Uterus (tissue), 4 donors: Measurements from ENCODE around the gene ZNF516. TPM values are rescaled to one million over a fixed set of nuclear protein-coding genes. Genes with fewer than 3 reads are reported as not detected.

ENCODE experiments used
- DNase-seq, 2 donors: peaks; one replicate each; pipeline ENCODE4 v3.0.0-alpha.2; 2019 to 2020
- H3K27ac ChIP-seq, 2 donors: fragments of 200-600 bp; sonication (generic); 1 replicate in 1 of 2; 2 replicates in 1 of 2; pipeline ENCODE4 v1.5.1; 2016 to 2018
- H3K27me3 ChIP-seq, 2 donors: fragments of 200-600 bp; sonication (generic); one replicate each; pipeline ENCODE4 v1.5.1; 2018 to 2019; ENCODE audit warnings: control low read depth in 1 of 2
- H3K36me3 ChIP-seq, 2 donors: fragments of 200-600 bp; sonication (generic); one replicate each; pipeline ENCODE4 v1.5.1; 2019; ENCODE audit warnings: control low read depth in 1 of 2
- H3K4me1 ChIP-seq, 2 donors: fragments of 200-600 bp; sonication (generic); one replicate each; pipeline ENCODE4 v1.5.1; 2018 to 2019; ENCODE audit warnings: control low read depth in 1 of 2
- H3K4me3 ChIP-seq, 2 donors: fragments of 200-600 bp; sonication (generic); 1 replicate in 1 of 2; 2 replicates in 1 of 2; pipeline ENCODE4 v1.5.1; 2018 to 2019; ENCODE audit warnings: mild to moderate bottlenecking in 1 of 2
- H3K9me3 ChIP-seq, 2 donors: fragments of 200-600 bp; sonication (generic); one replicate each; pipeline ENCODE4 v1.5.1; 2019; ENCODE audit warnings: control low read depth in 1 of 2
- POLR2A ChIP-seq, 2 donors: fragments of 450-650 bp; IDR thresholded peaks; one replicate each; pipeline ENCODE4 v1.6.1; 2016; ENCODE audit warnings: antibody characterized with exemption in 2 of 2, mild to moderate bottlenecking in 1 of 2, moderate library complexity in 1 of 2
- intact Hi-C: fragments of 100-400 bp; cut with DNase I; formaldehyde crosslinking; loops from one replicate; pipeline ENCODE4 v1.15.1; 2023; ENCODE audit warnings: low total_unique reads
- total RNA-seq, 4 donors: library from RNA; depleted of rRNA in 3 of 4; stranded (reverse); fragments of >200 nt in 3 of 4; gene quantifications; one replicate each; pipeline versions ENCODE4 v1.1.0 to v1.2.4, GENCODE V29; 2014 to 2023
- TF ChIP-seq, protein P1 (sequence below), 4 experiments: fragments of 200-600 bp in 2 of 4; fragments of 450-650 bp in 2 of 4; sonication (generic) in 2 of 4; IDR thresholded peaks; one replicate each; pipeline ENCODE4 v1.5.1; 2016 to 2019; ENCODE audit warnings: antibody characterized with exemption in 4 of 4, mild to moderate bottlenecking in 2 of 4, moderate library complexity in 1 of 4
- donor health status: DM: yes; HTN: yes; CAD: no.

Gene ZNF516
- total RNA-seq, 4 donors from 2014 or later, result 29.4 to 177 (median 65.7) TPM

DNA sequence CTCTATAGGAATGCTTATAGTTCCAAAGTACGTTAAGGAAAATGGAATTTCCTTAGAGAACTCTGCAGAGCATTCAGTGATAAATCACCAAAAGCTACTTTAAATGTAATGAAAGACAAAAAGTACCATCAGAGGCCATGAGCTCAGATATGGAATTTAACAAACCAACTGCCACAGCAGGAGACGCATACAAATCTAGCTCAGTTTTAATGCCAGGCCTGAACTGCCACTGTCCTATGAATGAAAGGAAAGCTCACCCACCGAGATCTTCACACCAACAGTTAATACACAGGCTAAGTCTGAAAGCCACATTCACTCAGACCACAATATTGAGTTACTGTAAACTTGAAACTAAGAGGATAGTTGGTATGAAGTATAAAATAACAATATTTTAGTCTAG lies 126.8 kb downstream of the ZNF516 start:
- TF ChIP-seq, protein P1, sequence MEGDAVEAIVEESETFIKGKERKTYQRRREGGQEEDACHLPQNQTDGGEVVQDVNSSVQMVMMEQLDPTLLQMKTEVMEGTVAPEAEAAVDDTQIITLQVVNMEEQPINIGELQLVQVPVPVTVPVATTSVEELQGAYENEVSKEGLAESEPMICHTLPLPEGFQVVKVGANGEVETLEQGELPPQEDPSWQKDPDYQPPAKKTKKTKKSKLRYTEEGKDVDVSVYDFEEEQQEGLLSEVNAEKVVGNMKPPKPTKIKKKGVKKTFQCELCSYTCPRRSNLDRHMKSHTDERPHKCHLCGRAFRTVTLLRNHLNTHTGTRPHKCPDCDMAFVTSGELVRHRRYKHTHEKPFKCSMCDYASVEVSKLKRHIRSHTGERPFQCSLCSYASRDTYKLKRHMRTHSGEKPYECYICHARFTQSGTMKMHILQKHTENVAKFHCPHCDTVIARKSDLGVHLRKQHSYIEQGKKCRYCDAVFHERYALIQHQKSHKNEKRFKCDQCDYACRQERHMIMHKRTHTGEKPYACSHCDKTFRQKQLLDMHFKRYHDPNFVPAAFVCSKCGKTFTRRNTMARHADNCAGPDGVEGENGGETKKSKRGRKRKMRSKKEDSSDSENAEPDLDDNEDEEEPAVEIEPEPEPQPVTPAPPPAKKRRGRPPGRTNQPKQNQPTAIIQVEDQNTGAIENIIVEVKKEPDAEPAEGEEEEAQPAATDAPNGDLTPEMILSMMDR (IDR thresholded peaks at IDR 0.05), result no peak
- no peak for TF ChIP-seq POLR2A (IDR thresholded peaks at IDR 0.05)
- no peak for DNase-seq
- no peaks in the 10 kb centered on the region for H3K36me3 ChIP-seq
- H3K9me3 ChIP-seq, result no peaks in the 10 kb centered on the region
- no peaks in the 10 kb centered on the region for H3K4me1 ChIP-seq
- no peak overlapping the region for H3K4me3 ChIP-seq
- no peaks in the 10 kb centered on the region for H3K27me3 ChIP-seq
- no peak overlapping the region for H3K27ac ChIP-seq
- intact Hi-C loops, result no loop called here

DNA sequence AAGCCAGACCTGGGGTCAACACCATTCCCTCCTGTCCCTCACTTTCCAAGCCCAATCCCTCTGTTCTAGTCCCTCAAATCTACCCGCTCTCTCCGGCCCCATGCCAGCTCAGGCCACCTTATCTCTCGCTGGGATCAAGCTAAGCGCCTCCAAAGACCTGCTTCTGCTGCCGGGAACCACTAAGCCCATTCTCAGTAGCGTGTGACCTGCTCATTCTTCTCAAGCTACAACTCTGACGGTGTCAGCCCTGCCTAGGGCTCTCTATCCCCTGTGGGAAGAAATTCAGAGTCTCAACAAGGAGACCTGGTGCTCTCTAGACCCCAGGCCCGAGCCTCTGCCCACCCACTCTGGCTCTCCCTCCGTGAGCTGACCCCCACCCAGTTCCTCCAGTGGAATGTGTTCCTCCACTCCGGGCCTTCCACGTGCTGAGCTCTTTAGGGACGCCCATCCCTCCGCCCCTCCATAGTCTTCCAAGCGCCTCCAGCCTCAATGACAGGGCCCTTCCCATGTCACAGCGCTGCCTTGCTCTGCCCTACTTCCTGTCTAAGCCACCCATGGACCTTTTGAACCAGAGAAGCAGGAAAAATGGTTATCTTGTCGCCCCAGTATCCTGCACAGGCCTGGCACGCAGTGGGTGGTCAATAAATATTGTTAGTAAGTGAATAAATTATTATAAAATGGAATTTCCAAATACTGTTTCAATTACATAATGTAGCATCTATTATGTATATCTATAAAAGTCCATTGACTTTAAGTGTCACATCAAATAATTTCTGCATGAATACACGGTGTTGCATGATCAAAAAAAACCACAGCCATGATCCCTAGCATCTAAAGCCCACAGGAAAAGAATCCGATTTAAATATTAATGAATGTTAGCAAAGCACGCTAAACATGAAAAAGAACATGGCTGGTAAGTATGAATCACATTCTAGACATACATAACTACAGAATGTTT lies 127.6 kb downstream of the ZNF516 start:
- peak in 1 of 2 donors; percentile 13 for DNase-seq
- Histone ChIP-seq H3K27ac (no peak overlapping the region), H3K36me3 (no peaks in the 10 kb centered on the region), H3K4me3 (no peak overlapping the region), H3K9me3 (no peaks in the 10 kb centered on the region), H3K27me3 (no peaks in the 10 kb centered on the region), H3K4me1 (no peaks in the 10 kb centered on the region)
- intact Hi-C loops, result no loop called here
- TF ChIP-seq POLR2A (IDR thresholded peaks at IDR 0.05), result no peak
- TF ChIP-seq, protein P1 (IDR thresholded peaks at IDR 0.05), result no peak

DNA sequence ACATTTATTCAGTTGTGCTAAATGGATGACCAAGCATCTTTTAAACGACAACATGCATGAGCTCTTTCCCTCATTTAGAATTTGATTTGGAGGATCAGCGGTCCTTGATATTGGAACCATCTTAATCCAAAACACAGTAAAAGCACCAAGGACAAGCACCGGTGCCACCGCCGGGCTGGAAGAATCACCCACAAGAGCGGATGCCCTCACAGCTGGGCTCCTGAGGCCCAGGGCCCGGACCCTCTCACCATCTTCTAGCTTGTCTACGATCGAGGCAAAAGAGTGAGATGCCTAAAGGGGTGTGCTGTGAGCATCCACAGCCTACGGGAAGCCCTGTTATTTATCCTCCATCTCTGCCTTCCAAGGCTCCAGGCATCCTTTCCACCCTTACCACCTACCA lies 129.5 kb downstream of the ZNF516 start:
- intact Hi-C loops, result no loop called here
- peaks cover 0 to 3% of the 10 kb centered on the region in 2 donors for H3K36me3 ChIP-seq

DNA sequence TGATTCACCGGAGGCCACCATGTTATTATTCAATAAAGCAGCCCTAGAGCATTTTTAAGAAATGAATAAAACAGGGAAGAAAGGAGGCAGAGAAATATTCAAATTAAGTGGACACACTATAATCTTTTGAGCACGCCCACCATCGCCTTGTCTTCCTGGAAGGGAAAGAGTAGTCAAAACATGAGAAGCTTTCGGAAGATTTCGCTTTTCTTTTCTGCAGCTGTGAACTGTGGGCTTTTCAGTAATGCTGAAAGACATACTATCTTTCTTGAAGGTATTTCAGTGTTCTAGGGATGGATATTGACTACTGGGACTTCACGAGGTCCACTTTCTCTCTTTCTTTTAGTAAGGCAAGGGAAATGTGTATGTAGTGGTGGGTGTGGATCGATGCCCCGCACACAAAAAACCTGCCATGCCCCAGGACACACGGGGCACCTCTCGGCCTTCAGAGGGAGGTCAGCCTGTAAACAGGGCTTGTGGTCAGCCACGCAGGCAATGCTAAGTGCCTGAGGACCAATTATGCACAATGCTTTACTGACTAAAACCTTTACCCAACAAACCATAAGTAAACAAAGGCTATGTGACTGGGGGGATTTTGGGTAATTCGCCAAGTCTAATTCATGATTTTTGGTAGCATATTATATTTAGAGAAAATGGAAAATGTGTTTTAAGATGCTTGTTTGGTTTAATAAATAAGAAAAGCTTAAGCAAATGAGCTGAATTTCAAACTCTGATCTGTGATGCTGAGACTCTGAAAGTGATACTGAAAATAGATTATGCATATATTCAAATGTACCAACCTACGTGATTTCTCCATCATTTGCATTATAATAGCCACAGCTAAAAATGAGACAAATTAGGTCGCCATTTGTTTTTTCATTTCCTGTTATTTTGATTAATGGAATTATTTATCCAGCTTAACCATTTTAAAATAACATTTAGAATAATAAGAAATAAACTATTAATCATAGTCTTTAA lies 130.5 kb downstream of the ZNF516 start:
- Histone ChIP-seq H3K4me1 (no peaks in the 10 kb centered on the region), H3K4me3 (no peak overlapping the region), H3K9me3 (no peaks in the 10 kb centered on the region), H3K36me3 (peaks cover 0 to 3% of the 10 kb centered on the region in 2 donors), H3K27me3 (no peaks in the 10 kb centered on the region), H3K27ac (peak overlapping the region; percentile 70 to 77)
- DNase-seq, result no peak
- intact Hi-C loops, result no loop called here
- no peak for TF ChIP-seq POLR2A (IDR thresholded peaks at IDR 0.05)
- TF ChIP-seq, protein P1 (IDR thresholded peaks at IDR 0.05), result no peak

More for the DNA sequence above, 129.5 kb downstream of the ZNF516 start:
- DNase-seq, result no peak
- TF ChIP-seq, protein P1 (IDR thresholded peaks at IDR 0.05), result no peak
- no peak for TF ChIP-seq POLR2A (IDR thresholded peaks at IDR 0.05)
- Histone ChIP-seq H3K4me1 (no peaks in the 10 kb centered on the region), H3K27me3 (no peaks in the 10 kb centered on the region), H3K4me3 (no peak overlapping the region), H3K27ac (peak overlapping the region in 1 of 2 donors; percentile 28), H3K9me3 (no peaks in the 10 kb centered on the region)
